ENCODE measurements around the gene KRT2. TPM values are rescaled to one million over a fixed set of nuclear protein-coding genes. Genes with fewer than 3 reads are reported as not detected.

The KRT2 gene
- total and polyA plus RNA-seq, 4 donors = not detected

DNA sequence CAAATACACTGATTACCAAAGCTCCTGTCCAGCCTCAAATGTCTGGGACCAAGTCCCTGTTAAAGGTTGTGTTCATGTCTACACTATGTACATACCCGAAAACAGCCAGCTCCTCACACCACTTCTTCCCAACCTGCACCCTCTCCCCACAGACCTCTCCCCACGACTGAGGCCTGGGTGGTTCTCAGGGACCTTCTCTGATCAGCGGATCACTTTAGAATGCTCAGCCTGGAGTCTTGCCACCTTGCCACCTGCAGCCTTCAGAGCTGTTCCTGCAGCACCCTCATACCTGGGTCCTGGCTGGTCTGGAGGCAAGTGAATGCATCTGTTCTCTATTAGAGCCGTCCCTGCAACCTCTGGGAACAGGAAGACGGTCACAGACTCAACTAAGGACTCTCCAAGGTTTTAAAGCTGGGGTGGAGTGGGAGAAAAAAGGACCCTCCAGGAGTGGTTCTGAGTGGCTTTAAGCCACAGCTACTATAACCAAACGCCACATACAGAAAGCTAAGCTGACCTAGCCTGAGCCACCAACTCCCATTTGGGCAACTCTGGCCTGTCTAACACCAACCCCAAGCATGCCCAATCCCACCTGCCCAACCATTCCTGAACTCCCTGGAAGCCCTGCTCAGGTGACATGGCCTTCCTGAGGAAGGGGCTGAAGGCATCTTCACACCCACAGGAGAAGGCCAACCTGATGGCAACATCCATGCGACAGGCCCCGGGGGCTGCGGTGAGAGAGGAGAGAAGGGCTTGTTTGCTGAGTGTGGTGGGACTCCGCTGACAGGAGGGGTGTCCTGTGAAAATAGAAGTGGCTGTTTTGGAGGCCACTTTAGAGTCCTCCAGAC is 8.6 kb downstream of the KRT2 start (continued):
- TF ChIP-seq, protein P1, sequence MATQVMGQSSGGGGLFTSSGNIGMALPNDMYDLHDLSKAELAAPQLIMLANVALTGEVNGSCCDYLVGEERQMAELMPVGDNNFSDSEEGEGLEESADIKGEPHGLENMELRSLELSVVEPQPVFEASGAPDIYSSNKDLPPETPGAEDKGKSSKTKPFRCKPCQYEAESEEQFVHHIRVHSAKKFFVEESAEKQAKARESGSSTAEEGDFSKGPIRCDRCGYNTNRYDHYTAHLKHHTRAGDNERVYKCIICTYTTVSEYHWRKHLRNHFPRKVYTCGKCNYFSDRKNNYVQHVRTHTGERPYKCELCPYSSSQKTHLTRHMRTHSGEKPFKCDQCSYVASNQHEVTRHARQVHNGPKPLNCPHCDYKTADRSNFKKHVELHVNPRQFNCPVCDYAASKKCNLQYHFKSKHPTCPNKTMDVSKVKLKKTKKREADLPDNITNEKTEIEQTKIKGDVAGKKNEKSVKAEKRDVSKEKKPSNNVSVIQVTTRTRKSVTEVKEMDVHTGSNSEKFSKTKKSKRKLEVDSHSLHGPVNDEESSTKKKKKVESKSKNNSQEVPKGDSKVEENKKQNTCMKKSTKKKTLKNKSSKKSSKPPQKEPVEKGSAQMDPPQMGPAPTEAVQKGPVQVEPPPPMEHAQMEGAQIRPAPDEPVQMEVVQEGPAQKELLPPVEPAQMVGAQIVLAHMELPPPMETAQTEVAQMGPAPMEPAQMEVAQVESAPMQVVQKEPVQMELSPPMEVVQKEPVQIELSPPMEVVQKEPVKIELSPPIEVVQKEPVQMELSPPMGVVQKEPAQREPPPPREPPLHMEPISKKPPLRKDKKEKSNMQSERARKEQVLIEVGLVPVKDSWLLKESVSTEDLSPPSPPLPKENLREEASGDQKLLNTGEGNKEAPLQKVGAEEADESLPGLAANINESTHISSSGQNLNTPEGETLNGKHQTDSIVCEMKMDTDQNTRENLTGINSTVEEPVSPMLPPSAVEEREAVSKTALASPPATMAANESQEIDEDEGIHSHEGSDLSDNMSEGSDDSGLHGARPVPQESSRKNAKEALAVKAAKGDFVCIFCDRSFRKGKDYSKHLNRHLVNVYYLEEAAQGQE (IDR thresholded peaks at IDR 0.05) = no peak

DNA sequence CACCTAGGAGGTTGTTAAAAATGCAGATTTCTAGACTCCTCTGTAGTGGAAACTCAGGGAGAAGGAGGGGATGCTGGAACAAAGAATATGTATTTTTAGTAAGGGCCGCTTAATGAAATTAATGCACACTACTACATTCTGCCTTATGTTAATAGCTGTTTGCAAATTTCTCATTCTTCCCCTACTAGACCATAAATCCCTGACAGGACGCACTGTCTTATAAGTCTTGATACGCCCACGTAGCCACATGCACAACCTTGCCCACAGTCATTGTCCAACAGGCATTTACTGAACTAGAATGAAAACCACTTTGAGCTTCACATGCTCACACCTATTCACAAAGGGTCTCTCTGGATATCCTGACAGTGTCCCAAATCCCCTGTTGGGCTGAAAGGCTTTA is 10.5 kb downstream of the KRT2 start:
- no peak for DNase-seq (ENCODE audit: low spot score)
- H3K27me3 ChIP-seq (ENCODE audit: control insufficient read depth in 4 of 4, insufficient read depth in 4 of 4, low read length in 3 of 4) = peaks cover 0 to 3% (median 0%) of the 10 kb centered on the region in 4 donors
- H3K36me3 ChIP-seq (ENCODE audit: control insufficient read depth in 4 of 4, insufficient read depth in 3 of 4, low read depth in 1 of 4, low read length in 3 of 4) = no peaks in the 10 kb centered on the region
- H3K4me3 ChIP-seq (ENCODE audit: low read depth in 1 of 3, low read length in 3 of 3) = no peak overlapping the region
- H3K27ac ChIP-seq (ENCODE audit: low read depth in 1 of 2, low read length in 2 of 2) = no peak overlapping the region
- 75% methylated on average over 4 of the region's 4 CpGs for WGBS
- no peak overlapping the region for H3K9ac ChIP-seq (ENCODE audit: low read depth in 1 of 2, low read length in 2 of 2)
- H3K9me3 ChIP-seq (ENCODE audit: control insufficient read depth in 4 of 4, low read length in 3 of 4) = no peaks in the 10 kb centered on the region
- TF ChIP-seq SP1 (IDR thresholded peaks at IDR 0.05) (no peak), ZBTB33 (IDR thresholded peaks at IDR 0.05) (no peak), EGR1 (IDR thresholded peaks at IDR 0.05; ENCODE audit: low read depth in 2 of 2) (no peak), NR2F2 (IDR thresholded peaks at IDR 0.05) (no peak), YY1 (IDR thresholded peaks at IDR 0.05) (no peak), HNF4G (IDR thresholded peaks at IDR 0.05) (no peak), JUND (IDR thresholded peaks at IDR 0.05) (no peak), FOXA2 (IDR thresholded peaks at IDR 0.05) (no peak), HNF4A (conservative IDR thresholded peaks at IDR 0.05) (no peak), ATF3 (IDR thresholded peaks at IDR 0.05) (no peak), TAF1 (conservative IDR thresholded peaks at IDR 0.05) (no peak), RAD21 (IDR thresholded peaks at IDR 0.05) (no peak)
- TF ChIP-seq, protein P1 (IDR thresholded peaks at IDR 0.05) = no peak
- no peaks in the 10 kb centered on the region for H3K4me1 ChIP-seq (ENCODE audit: control insufficient read depth in 4 of 4, insufficient read depth in 4 of 4, low read length in 3 of 4)

Data from liver (tissue), 9 donors.